HFFc6 (cell line): ENCODE data around the gene ZMYM3. TPM values are rescaled to one million over a fixed set of nuclear protein-coding genes. Genes with fewer than 3 reads are reported as not detected.
"Not testable (repeated sequence)": the region's sequence is repeated elsewhere in the genome, so short reads cannot be mapped to it uniquely, and the experiment has no call there.

Source experiments
- DNase-seq: peaks from one replicate; pipeline ENCODE4 v3.0.0-alpha.2; 2018
- H3K27ac Mint-ChIP-seq: 2 replicates; pipeline ENCODE4 v1.8.0; 2020; ENCODE audit warnings: mild to moderate bottlenecking, mixed read lengths
- H3K27me3 Mint-ChIP-seq: 2 replicates; pipeline ENCODE4 v1.8.0; 2021; ENCODE audit warnings: mild to moderate bottlenecking, moderate library complexity, mixed read lengths; ENCODE audit not compliant: insufficient read depth
- H3K36me3 Mint-ChIP-seq: 2 replicates; pipeline ENCODE4 v1.8.0; 2021; ENCODE audit warnings: low read depth, mixed read lengths
- H3K4me1 Mint-ChIP-seq: 2 replicates; pipeline ENCODE4 v1.8.0; 2020; ENCODE audit warnings: low read depth, mixed read lengths
- H3K4me3 Mint-ChIP-seq: 2 replicates; pipeline ENCODE4 v1.8.0; 2020; ENCODE audit warnings: mild to moderate bottlenecking, moderate library complexity, mixed read lengths
- H3K9me3 Mint-ChIP-seq: 2 replicates; pipeline ENCODE4 v1.8.0; 2020; ENCODE audit warnings: mild to moderate bottlenecking, mixed read lengths
- CTCF ChIP-seq: fragments of 200-600 bp; sonication (generic); IDR thresholded peaks from 2 replicates; pipeline ENCODE4 v1.5.0; 2021; ENCODE audit warnings: antibody characterized with exemption, mild to moderate bottlenecking
- long read RNA-seq: library from polyadenylated mRNA; unstranded; transcript quantifications from one replicate; pipeline ENCODE4 v2.0.0, GENCODE V29; 2019
- total RNA-seq, 6 experiments: library from RNA; stranded (reverse); fragmentation: NEBNext Ultra II Directional; extraction: Animal tissue kit (Norgen Biotek cat#: 25700); gene quantifications; 2 replicates in 1 of 6; 3 replicates in 5 of 6; pipeline ENCODE4 v1.2.3, GENCODE V29; 2021

ZMYM3 gene
- 10 to 100 TPM; 26.3 to 32.4 (median 28.4) TPM for total RNA-seq
- long read RNA-seq, partial matches to known transcripts, result 10 of 13 reads
- long read RNA-seq, other reads (novel, unspliced or antisense), result 3 of 13 reads

GRCh38 chrX:71254092-71254963 lies at the start of gene ZMYM3:
ZMYM3 (minus strand) TSS chrX:71254140; CDS start chrX:71253255, 885 bp downstream.
- peak within 1 kb of the TSS; percentile 93 for H3K4me3 Mint-ChIP-seq
- H3K27me3 Mint-ChIP-seq, result no peaks in the 10 kb centered on the region
- peak; percentile 72 for DNase-seq
- 0 out of 2 replicates have a peak, but pooled peaks cover 4% of the 10 kb centered on the region for H3K36me3 Mint-ChIP-seq
- H3K27ac Mint-ChIP-seq, result peak within 1 kb of the TSS; percentile 78
- no peak for TF ChIP-seq CTCF
- H3K4me1 Mint-ChIP-seq, result peaks cover 12% of the 10 kb centered on the region
- no peaks in the 10 kb centered on the region for H3K9me3 Mint-ChIP-seq

- Mint-ChIP-seq H3K27me3 (no peaks in the 10 kb centered on the region; the same call in 1 of the 2 replicates), H3K4me1 (peaks cover 34% of the 10 kb centered on the region), H3K4me3 (no peak overlapping the region), H3K27ac (peak overlapping the region; percentile 80), H3K36me3 (peaks cover 40% of the 10 kb centered on the region), H3K9me3 (no peaks in the 10 kb centered on the region)
- DNase-seq, result no peak
- no peak for TF ChIP-seq CTCF
These were observed 48.7 kb upstream of the ZMYM3 start for GRCh38 chrX:71302461-71303213.

GRCh38 chrX:71301195-71301924 lies 47.4 kb upstream of the ZMYM3 start, which contains the start of gene ITGB1BP2:
ITGB1BP2 (plus strand) TSS chrX:71301750; CDS start chrX:71301807, 57 bp downstream.
- Mint-ChIP-seq H3K9me3 (no peaks in the 10 kb centered on the region), H3K27ac (peak within 1 kb of the TSS; percentile 80), H3K36me3 (peaks cover 52% of the 10 kb centered on the region), H3K4me1 (peaks cover 34% of the 10 kb centered on the region), H3K4me3 (no peak within 1 kb of the TSS), H3K27me3 (peaks cover 3% of the 10 kb centered on the region)
- no peak for TF ChIP-seq CTCF
- no peak for DNase-seq

- not testable (repeated sequence) for H3K27ac Mint-ChIP-seq, H3K4me3 Mint-ChIP-seq, DNase-seq, H3K9me3 Mint-ChIP-seq, H3K27me3 Mint-ChIP-seq
- peaks cover 54% of the 10 kb centered on the region for H3K36me3 Mint-ChIP-seq
- H3K4me1 Mint-ChIP-seq, result peaks cover 34% of the 10 kb centered on the region
These were observed 46.6 kb upstream of the ZMYM3 start for GRCh38 chrX:71300495-71300894.

GRCh38 chrX:71300064-71300463 lies 46.1 kb upstream of the ZMYM3 start:
- not testable (repeated sequence) for H3K27me3 Mint-ChIP-seq, H3K4me3 Mint-ChIP-seq, DNase-seq, H3K27ac Mint-ChIP-seq, H3K9me3 Mint-ChIP-seq
- H3K36me3 Mint-ChIP-seq, result peaks cover 54% of the 10 kb centered on the region
- peaks cover 34% of the 10 kb centered on the region for H3K4me1 Mint-ChIP-seq

- Mint-ChIP-seq H3K27ac (peak overlapping the region; percentile 17; the same call in 1 of the 2 replicates), H3K4me1 (peaks cover 35% of the 10 kb centered on the region), H3K27me3 (peaks cover 3% of the 10 kb centered on the region), H3K36me3 (peaks cover 51% of the 10 kb centered on the region), H3K4me3 (no peak overlapping the region), H3K9me3 (no peaks in the 10 kb centered on the region)
- DNase-seq, result no peak
- no peak for TF ChIP-seq CTCF
These were observed 44.2 kb upstream of the ZMYM3 start for GRCh38 chrX:71298119-71298518.
